Smooth muscle cell (in vitro differentiated cells): ENCODE data around the gene AURKA. TPM values are rescaled to one million over a fixed set of nuclear protein-coding genes. Genes with fewer than 3 reads are reported as not detected.

ENCODE experiments used
- DNase-seq: peaks from one replicate; lab custom pipeline; 2025; ENCODE audit not compliant: unreplicated experiment; lab: John Stamatoyannopoulos, UW
- H2AFZ ChIP-seq: fragments of 200-600 bp; sonication (generic); 2 replicates; pipeline ENCODE4 v1.6.0; 2016; ENCODE audit warnings: antibody characterized with exemption, low read depth, mild to moderate bottlenecking
- H3F3A ChIP-seq: fragments of 200-600 bp; sonication (generic); 2 replicates; pipeline ENCODE4 v1.6.0; 2017; ENCODE audit warnings: antibody characterized with exemption, low read depth
- H3K27ac ChIP-seq: fragments of 200-600 bp; sonication (generic); 2 replicates; pipeline ENCODE4 v1.5.1; 2016; ENCODE audit warnings: low read depth, mild to moderate bottlenecking
- H3K27me3 ChIP-seq: fragments of 200-600 bp; sonication (generic); 2 replicates; pipeline ENCODE4 v1.6.1; 2016; ENCODE audit warnings: low read depth, mild to moderate bottlenecking
- H3K36me3 ChIP-seq: fragments of 200-600 bp; sonication (generic); 2 replicates; pipeline ENCODE4 v1.5.1; 2016; ENCODE audit warnings: low read depth
- H3K4me1 ChIP-seq: fragments of 200-600 bp; sonication (generic); 2 replicates; pipeline ENCODE4 v1.5.1; 2016; ENCODE audit warnings: low read depth
- H3K4me2 ChIP-seq: fragments of 200-600 bp; sonication (generic); 2 replicates; pipeline ENCODE4 v1.6.0; 2016; ENCODE audit warnings: mild to moderate bottlenecking
- H3K4me3 ChIP-seq: fragments of 200-600 bp; sonication (generic); 2 replicates; pipeline ENCODE4 v1.5.1; 2016; ENCODE audit warnings: mild to moderate bottlenecking
- H3K79me2 ChIP-seq: fragments of 200-600 bp; sonication (generic); 2 replicates; pipeline ENCODE4 v1.6.0; 2016; ENCODE audit warnings: low read depth, mild to moderate bottlenecking
- H3K9ac ChIP-seq: fragments of 200-600 bp; sonication (generic); 2 replicates; pipeline ENCODE4 v1.6.0; 2016; ENCODE audit warnings: low read depth
- H3K9me3 ChIP-seq: fragments of 200-600 bp; sonication (generic); replicated peaks from 2 replicates; pipeline ENCODE4 v1.5.1; 2016; ENCODE audit warnings: low read depth
- H4K20me1 ChIP-seq: fragments of 200-600 bp; sonication (generic); 2 replicates; pipeline ENCODE4 v1.6.0; 2016; ENCODE audit warnings: low read depth
- WGBS: methylation state at CpG from one replicate; pipeline ENCODE4 v1.1.7; 2016; ENCODE audit warnings: low lambda C conversion rate; 5-methylcytosine and 5-hydroxymethylcytosine counted together
- polyA plus RNA-seq: library from polyadenylated mRNA; unstranded; fragments of >200 nt; fragmentation: Nextera tagmentation; extraction: Ambion mirVana; gene quantifications from 2 replicates; pipeline ENCODE4 v1.2.1, GENCODE V29; 2016
- total RNA-seq: library from RNA; depleted of rRNA; stranded (reverse); fragments of >200 nt; gene quantifications from 2 replicates; pipeline ENCODE4 v1.2.3, GENCODE V29; 2014
- TF ChIP-seq, protein P1 (sequence below): fragments of 200-600 bp; sonication (generic); IDR thresholded peaks from 2 replicates; pipeline ENCODE4 v1.5.1; 2017; ENCODE audit warnings: borderline replicate concordance, mild to moderate bottlenecking, antibody characterized with exemption; ENCODE audit not compliant: insufficient read depth, poor library complexity, severe bottlenecking

The AURKA gene
- total and polyA plus RNA-seq, 2 experiments from 2014 or later: 12.7 to 13.9 TPM

DNA sequence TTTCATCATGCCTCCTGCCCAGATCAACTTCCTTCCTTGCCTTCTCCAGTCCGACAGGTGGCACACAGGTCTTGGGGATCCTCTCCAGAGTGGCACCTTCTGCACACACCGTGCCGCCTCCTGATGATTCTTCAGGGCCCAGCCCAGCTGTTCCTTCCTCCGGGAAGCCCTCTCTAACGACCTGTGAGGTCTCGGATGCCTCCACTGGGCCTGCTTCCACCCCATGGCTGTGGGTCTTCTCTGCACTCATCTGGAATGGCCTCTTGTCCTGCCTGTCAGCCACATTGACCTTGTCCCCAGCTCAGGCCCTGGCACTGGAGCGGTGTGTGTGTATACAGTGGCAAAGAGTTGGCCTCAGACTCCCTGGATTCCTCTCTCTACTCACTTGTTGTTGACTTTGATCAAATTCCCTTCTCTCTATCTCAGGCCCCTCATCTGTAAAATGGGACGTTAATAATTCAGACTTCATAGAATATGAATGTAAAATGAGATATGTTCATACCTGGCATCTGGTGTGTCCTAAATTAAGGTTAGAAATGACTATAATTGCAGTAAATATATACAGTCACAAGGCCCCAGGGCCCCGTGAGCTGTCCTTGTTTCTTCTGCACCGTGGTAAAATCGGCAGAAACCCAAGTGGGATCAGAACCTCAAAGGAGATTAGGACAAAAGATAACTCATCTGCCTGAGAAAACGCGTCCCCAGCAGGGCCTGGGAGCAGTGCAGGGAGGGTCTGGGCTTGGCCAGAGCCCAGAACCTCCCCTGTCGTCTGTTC, 31.7 kb downstream of the AURKA start:
- no peak for DNase-seq
- Histone ChIP-seq H3K36me3 (no peaks in the 10 kb centered on the region), H3K4me1 (peaks cover 17% of the 10 kb centered on the region), H3K9ac (no peak overlapping the region), H3K4me3 (peak overlapping the region; percentile 97), H3K4me2 (peak overlapping the region; percentile 100), H3K27ac (peak overlapping the region; percentile 70), H4K20me1 (peaks cover 35% of the 10 kb centered on the region), H3K9me3 (no peaks in the 10 kb centered on the region), H3F3A (peaks cover 6% of the 10 kb centered on the region), H2AFZ (peak overlapping the region; percentile 99), H3K79me2 (peaks cover 26% of the 10 kb centered on the region), H3K27me3 (no peaks in the 10 kb centered on the region)
- TF ChIP-seq, protein P1, sequence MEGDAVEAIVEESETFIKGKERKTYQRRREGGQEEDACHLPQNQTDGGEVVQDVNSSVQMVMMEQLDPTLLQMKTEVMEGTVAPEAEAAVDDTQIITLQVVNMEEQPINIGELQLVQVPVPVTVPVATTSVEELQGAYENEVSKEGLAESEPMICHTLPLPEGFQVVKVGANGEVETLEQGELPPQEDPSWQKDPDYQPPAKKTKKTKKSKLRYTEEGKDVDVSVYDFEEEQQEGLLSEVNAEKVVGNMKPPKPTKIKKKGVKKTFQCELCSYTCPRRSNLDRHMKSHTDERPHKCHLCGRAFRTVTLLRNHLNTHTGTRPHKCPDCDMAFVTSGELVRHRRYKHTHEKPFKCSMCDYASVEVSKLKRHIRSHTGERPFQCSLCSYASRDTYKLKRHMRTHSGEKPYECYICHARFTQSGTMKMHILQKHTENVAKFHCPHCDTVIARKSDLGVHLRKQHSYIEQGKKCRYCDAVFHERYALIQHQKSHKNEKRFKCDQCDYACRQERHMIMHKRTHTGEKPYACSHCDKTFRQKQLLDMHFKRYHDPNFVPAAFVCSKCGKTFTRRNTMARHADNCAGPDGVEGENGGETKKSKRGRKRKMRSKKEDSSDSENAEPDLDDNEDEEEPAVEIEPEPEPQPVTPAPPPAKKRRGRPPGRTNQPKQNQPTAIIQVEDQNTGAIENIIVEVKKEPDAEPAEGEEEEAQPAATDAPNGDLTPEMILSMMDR: no peak
- 49% methylated on average over 14 of the region's 14 CpGs for WGBS

GRCh38 chr20:56359212-56360132, 32.5 kb downstream of the AURKA start:
- Histone ChIP-seq H3K36me3 (no peaks in the 10 kb centered on the region), H3K79me2 (peaks cover 26% of the 10 kb centered on the region), H2AFZ (peak overlapping the region; percentile 99), H3K9me3 (no peaks in the 10 kb centered on the region), H3K27me3 (no peaks in the 10 kb centered on the region), H3K27ac (peak overlapping the region; percentile 70), H3K4me1 (peaks cover 17% of the 10 kb centered on the region), H4K20me1 (peaks cover 32% of the 10 kb centered on the region), H3F3A (peaks cover 6% of the 10 kb centered on the region), H3K4me2 (peak overlapping the region; percentile 100), H3K4me3 (peak overlapping the region; percentile 97), H3K9ac (peak overlapping the region; percentile 73)
- TF ChIP-seq, protein P1: no peak
- 12% methylated on average over 42 of the region's 51 CpGs for WGBS
- DNase-seq: peak; percentile 25

DNA sequence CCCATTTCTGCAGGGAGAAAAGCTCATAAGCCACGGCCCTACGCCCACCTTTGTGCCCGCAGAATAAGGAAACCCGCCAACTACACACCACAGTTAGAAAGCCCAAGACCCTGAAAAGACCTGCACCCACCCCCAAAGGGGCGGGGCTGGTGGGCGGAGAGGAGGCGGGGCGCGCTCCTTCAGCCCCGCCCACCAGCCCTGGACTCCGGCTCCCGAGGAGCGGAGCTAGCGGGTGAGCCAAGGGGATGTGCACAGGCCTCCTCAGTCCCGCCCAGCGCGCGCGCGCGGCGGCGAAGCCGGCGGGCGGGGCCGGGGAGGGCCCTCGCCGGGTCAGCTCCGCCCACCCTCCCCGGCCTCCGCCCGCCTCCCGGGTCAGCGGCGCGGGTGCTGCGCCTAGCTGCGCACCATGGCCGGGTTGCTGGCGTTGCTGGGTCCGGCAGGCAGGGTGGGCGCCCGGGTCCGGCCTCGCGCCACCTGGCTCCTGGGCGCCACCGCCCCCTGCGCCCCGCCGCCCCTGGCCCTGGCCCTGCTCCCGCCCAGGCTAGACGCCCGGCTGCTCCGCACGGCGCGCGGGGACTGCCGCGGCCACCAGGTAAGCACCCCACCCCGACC, 33.3 kb downstream of the AURKA start, which contains the start of gene FAM210B:
Gene FAM210B (plus strand): TSS at position 375 of the 612 bp plus-strand sequence. CDS start 32 bp downstream, at position 407.
- H3K27ac ChIP-seq: peak within 1 kb of the TSS; percentile 70
- H3K36me3 ChIP-seq: no peaks in the 10 kb centered on the region
- peaks cover 17% of the 10 kb centered on the region for H3K4me1 ChIP-seq
- peak; percentile 59 for DNase-seq
- peaks cover 6% of the 10 kb centered on the region for H3F3A ChIP-seq
- no peaks in the 10 kb centered on the region for H3K27me3 ChIP-seq
- TF ChIP-seq, protein P1: no peak
- H3K79me2 ChIP-seq: peaks cover 26% of the 10 kb centered on the region
- peak within 1 kb of the TSS; percentile 99 for H2AFZ ChIP-seq
- H3K4me3 ChIP-seq: peak within 1 kb of the TSS; percentile 97
- no peaks in the 10 kb centered on the region for H3K9me3 ChIP-seq
- 8% methylated on average over 12 of the region's 63 CpGs for WGBS
- peak within 1 kb of the TSS; percentile 73 for H3K9ac ChIP-seq
- peak within 1 kb of the TSS; percentile 100 for H3K4me2 ChIP-seq
- peaks cover 25% of the 10 kb centered on the region for H4K20me1 ChIP-seq
